ENCODE measurements around the gene METTL13. TPM values are rescaled to one million over a fixed set of nuclear protein-coding genes. Genes with fewer than 3 reads are reported as not detected.

The METTL13 gene
- total and polyA plus RNA-seq, 2 of the 8 experiments (the other 6 are each of a cell fraction or from before 2014, with no cell fraction given) = 38.1 to 66.3 TPM

GRCh38 chr1:171744986-171745385 lies 36.5 kb upstream of the METTL13 start (continued):
- TF ChIP-seq CHD7 (IDR thresholded peaks at IDR 0.05; ENCODE audit: insufficient replicate concordance, low read length) = no peak
